BJ (cell line): ENCODE measurements around the gene ARMC3. TPM values are rescaled to one million over a fixed set of nuclear protein-coding genes. Genes with fewer than 3 reads are reported as not detected.

Source experiments
- CTCF ChIA-PET: fragments of 350-600 bp; formaldehyde crosslinking; extraction: SDS; loops from one replicate; lab custom pipeline; 2021; ENCODE audit warnings: antibody characterized with exemption, inconsistent platforms; lab: Yijun Ruan, JAX
- POLR2A ChIA-PET: fragments of 300-600 bp; sonication (Branson Sonifier 250); formaldehyde crosslinking; extraction: SDS; loops from one replicate; lab custom pipeline; 2021; ENCODE audit warnings: antibody characterized with exemption; lab: Charles Lee
- DNase-seq: peaks from one replicate; pipeline ENCODE4 v3.0.0-alpha.2; 2011; ENCODE audit warnings: low read depth
- H3K27me3 ChIP-seq: 2 replicates; pipeline ENCODE4 v1.6.0; 2011; ENCODE audit warnings: low read length; ENCODE audit not compliant: control insufficient read depth, insufficient read depth
- H3K36me3 ChIP-seq: 2 replicates; pipeline ENCODE4 v1.5.1; 2011; ENCODE audit warnings: low read length; ENCODE audit not compliant: control insufficient read depth, insufficient read depth
- H3K4me3 ChIP-seq: 2 replicates; pipeline ENCODE4 v1.5.1; 2011; ENCODE audit warnings: low read depth, mild to moderate bottlenecking, control low read depth, low read length
- CTCF ChIP-seq: IDR thresholded peaks from 2 replicates; pipeline ENCODE4 v1.5.1; 2011; ENCODE audit warnings: low read depth, mild to moderate bottlenecking, control low read depth, inconsistent platforms, low read length, moderate library complexity; ENCODE audit not compliant: insufficient read depth
- polyA plus RNA-seq: library from polyadenylated mRNA; depleted of rRNA; stranded (reverse); fragments of >200 nt; gene quantifications from 2 replicates; pipeline ENCODE4 v1.2.3, GENCODE V29; 2011

The ARMC3 gene
- polyA plus RNA-seq, 1 experiment: not detected

- CTCF ChIA-PET: no interaction called here
Measured at GRCh38 chr10:23031318-23031717, 103.5 kb downstream of the ARMC3 start.

GRCh38 chr10:23034790-23035189 is 106.9 kb downstream of the ARMC3 start:
- ChIA-PET POLR2A (no interaction called here), CTCF (interaction anchor here (1.0 to 1.1 kb wide), 2 partner anchors 16 to 17 kb away, joined by 3 to 4 read pairs; no protein-coding TSS in a partner anchor)
- no peaks in the 10 kb centered on the region; the same call in 1 of the 2 replicates for H3K27me3 ChIP-seq
- no peak overlapping the region for H3K4me3 ChIP-seq
- no peak for TF ChIP-seq CTCF
- no peaks in the 10 kb centered on the region for H3K36me3 ChIP-seq
- DNase-seq: no peak

More at GRCh38 chr10:23031318-23031717, 103.5 kb downstream of the ARMC3 start:
- Histone ChIP-seq H3K4me3 (no peak overlapping the region), H3K27me3 (no peaks in the 10 kb centered on the region; the same call in 1 of the 2 replicates), H3K36me3 (no peaks in the 10 kb centered on the region)
- no peak for TF ChIP-seq CTCF
- no peak for DNase-seq
- POLR2A ChIA-PET: no interaction called here

- peak; percentile 22; the same call in 1 of the 2 replicates for TF ChIP-seq CTCF
- ChIA-PET POLR2A (no interaction called here), CTCF (no interaction called here)
- Histone ChIP-seq H3K27me3 (no peaks in the 10 kb centered on the region; the same call in 1 of the 2 replicates), H3K36me3 (no peaks in the 10 kb centered on the region), H3K4me3 (no peak overlapping the region)
- no peak for DNase-seq
Measured at GRCh38 chr10:23035569-23035968, 107.7 kb downstream of the ARMC3 start.

GRCh38 chr10:23037152-23037551 is 109.3 kb downstream of the ARMC3 start:
- POLR2A ChIA-PET: no interaction called here
- Histone ChIP-seq H3K36me3 (no peaks in the 10 kb centered on the region), H3K27me3 (no peaks in the 10 kb centered on the region), H3K4me3 (no peak overlapping the region)
- TF ChIP-seq CTCF: no peak
- no peak for DNase-seq
- CTCF ChIA-PET: no interaction called here

GRCh38 chr10:23037561-23037960 is 109.7 kb downstream of the ARMC3 start:
- H3K27me3 ChIP-seq: no peaks in the 10 kb centered on the region
- DNase-seq: no peak
- no peak for TF ChIP-seq CTCF
- POLR2A ChIA-PET: no interaction called here
- CTCF ChIA-PET: no interaction called here
- H3K36me3 ChIP-seq: no peaks in the 10 kb centered on the region
- H3K4me3 ChIP-seq: no peak overlapping the region
